Suprapubic skin (tissue), 4 donors: ENCODE data around the gene GNAL.

Source experiments
- EP300 ChIP-seq: sonication (generic); formaldehyde crosslinking; IDR thresholded peaks from one replicate; pipeline ENCODE4 v1.6.1; 2017; ENCODE audit warnings: antibody characterized with exemption
- POLR2AphosphoS5 ChIP-seq, 3 donors: sonication (generic); formaldehyde crosslinking; IDR thresholded peaks; one replicate each; pipeline ENCODE4 v1.6.1; 2017; ENCODE audit warnings: antibody characterized with exemption in 3 of 3
- TF ChIP-seq, protein P1 (sequence below), 2 donors: fragments of 200-600 bp in 1 of 2; fragments of 450-650 bp in 1 of 2; sonication (generic) in 1 of 2; IDR thresholded peaks; one replicate each; pipeline ENCODE4 v1.5.1; 2016 to 2019; ENCODE audit warnings: antibody characterized with exemption in 2 of 2, mild to moderate bottlenecking in 1 of 2, moderate library complexity in 1 of 2

DNA sequence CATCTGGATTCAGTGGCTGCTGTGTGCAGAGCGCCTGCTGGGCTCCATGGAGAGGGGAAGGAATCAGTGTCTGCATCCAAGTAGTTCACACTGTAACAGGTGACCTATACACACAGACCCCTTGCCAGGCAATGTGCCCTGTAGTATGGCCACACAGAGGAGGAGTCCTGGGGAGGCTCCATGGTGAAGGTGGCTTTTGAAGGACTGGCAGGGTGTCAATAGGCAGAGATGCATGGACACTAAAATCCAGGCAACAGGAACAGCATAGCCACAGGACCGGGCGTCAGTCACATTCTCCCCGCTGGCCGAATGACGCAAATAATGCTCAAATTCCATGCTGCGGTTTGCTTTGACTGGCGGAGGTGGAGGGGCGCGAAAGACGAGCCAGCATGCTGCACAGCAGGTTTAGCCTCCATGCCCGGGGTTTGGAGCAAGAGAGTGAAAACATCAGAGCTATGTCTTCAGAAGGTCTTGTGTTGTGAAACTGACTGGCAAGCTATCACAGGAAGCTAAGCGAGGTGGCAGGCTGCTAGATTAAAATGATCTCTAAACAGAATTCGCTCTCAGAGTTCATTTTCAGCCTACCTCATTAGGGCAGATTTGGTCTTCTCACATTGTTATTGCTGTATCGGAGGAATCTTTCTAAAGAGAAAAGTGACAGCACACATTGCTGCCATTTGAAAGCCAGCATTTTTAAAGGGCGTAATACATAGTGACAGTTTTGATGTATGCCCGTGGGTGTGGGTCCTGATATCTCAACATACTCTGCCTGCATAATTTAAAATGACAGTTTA is 161.0 kb downstream of the GNAL start:
- TF ChIP-seq, protein P1, sequence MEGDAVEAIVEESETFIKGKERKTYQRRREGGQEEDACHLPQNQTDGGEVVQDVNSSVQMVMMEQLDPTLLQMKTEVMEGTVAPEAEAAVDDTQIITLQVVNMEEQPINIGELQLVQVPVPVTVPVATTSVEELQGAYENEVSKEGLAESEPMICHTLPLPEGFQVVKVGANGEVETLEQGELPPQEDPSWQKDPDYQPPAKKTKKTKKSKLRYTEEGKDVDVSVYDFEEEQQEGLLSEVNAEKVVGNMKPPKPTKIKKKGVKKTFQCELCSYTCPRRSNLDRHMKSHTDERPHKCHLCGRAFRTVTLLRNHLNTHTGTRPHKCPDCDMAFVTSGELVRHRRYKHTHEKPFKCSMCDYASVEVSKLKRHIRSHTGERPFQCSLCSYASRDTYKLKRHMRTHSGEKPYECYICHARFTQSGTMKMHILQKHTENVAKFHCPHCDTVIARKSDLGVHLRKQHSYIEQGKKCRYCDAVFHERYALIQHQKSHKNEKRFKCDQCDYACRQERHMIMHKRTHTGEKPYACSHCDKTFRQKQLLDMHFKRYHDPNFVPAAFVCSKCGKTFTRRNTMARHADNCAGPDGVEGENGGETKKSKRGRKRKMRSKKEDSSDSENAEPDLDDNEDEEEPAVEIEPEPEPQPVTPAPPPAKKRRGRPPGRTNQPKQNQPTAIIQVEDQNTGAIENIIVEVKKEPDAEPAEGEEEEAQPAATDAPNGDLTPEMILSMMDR (IDR thresholded peaks at IDR 0.05) = no peak
- no peak for TF ChIP-seq EP300
- peak; percentile 26 to 86 (median 58) for TF ChIP-seq POLR2AphosphoS5 (IDR thresholded peaks at IDR 0.05)
